Right ventricle myocardium inferior (tissue), 1 donor: ENCODE results near the gene ATG16L2. TPM values are rescaled to one million over a fixed set of nuclear protein-coding genes. Genes with fewer than 3 reads are reported as not detected.
"Not testable (repeated sequence)": the region's sequence is repeated elsewhere in the genome, so short reads cannot be mapped to it uniquely, and the experiment has no call there.

ENCODE experiments used
- ATAC-seq: fragments of 200-7000 bp; cut with Tn5 transposase; one replicate; pipeline ENCODE4 v1.9.1; 2020; ENCODE audit warnings: mild to moderate bottlenecking, moderate library complexity
- DNase-seq: peaks from one replicate; pipeline ENCODE4 v3.0.0; 2021; ENCODE audit errors: missing footprints
- intact Hi-C: fragments of 100-400 bp; cut with DNase I; formaldehyde crosslinking; loops from one replicate; pipeline ENCODE4 v1.11.0; 2022
- total RNA-seq: library from RNA; stranded (reverse); fragmentation: NEBNext Ultra II Directional; extraction: Animal tissue kit (Norgen Biotek cat#: 25700); gene quantifications from one replicate; pipeline ENCODE4 v1.2.1, GENCODE V29; 2021
- donor health status: DM: no; HTN: yes; CAD: no; lungs with severe emphysema.

Gene ATG16L2
- total RNA-seq, 1 donor from 2014 or later, result 16.5 TPM

GRCh38 chr11:72793076-72793424 is 21.2 kb upstream of the ATG16L2 start:
- intact Hi-C loops, result loop anchor here (1.0 kb wide), 1 partner anchor 68 kb away; no protein-coding TSS in a partner anchor
- DNase-seq (no peak), ATAC-seq (no peak)

GRCh38 chr11:72793425-72794367 is 20.5 kb upstream of the ATG16L2 start, which contains the start of gene STARD10:
Gene STARD10 (minus strand): TSS chr11:72794047. CDS start chr11:72781181, 12,866 bp downstream.
- intact Hi-C loops, result loop anchor here (1.0 kb wide), 1 partner anchor 68 kb away; no protein-coding TSS in a partner anchor
- peak; percentile 96 for ATAC-seq
- DNase-seq, result peak; percentile 98

GRCh38 chr11:72798361-72798760 is 15.8 kb upstream of the ATG16L2 start:
- DNase-seq, result no peak
- ATAC-seq, result no peak
- intact Hi-C loops, result no loop called here

- ATAC-seq, result no peak
- no peak for DNase-seq
- intact Hi-C loops, result no loop called here
Observed at GRCh38 chr11:72799441-72799840, 14.8 kb upstream of the ATG16L2 start.

- intact Hi-C loops, result no loop called here
- DNase-seq (no peak), ATAC-seq (no peak)
Observed at GRCh38 chr11:72802822-72803221, 11.4 kb upstream of the ATG16L2 start.

GRCh38 chr11:72805216-72805615 is 9.0 kb upstream of the ATG16L2 start:
- no peak for DNase-seq
- no peak for ATAC-seq
- intact Hi-C loops, result no loop called here

- DNase-seq, intact Hi-C loops, ATAC-seq: not testable (repeated sequence)
Observed at GRCh38 chr11:72806378-72806777, 7.8 kb upstream of the ATG16L2 start.

GRCh38 chr11:72807021-72807693 is 7.1 kb upstream of the ATG16L2 start:
- DNase-seq, result no peak
- intact Hi-C loops, result no loop called here
- ATAC-seq, result peak; percentile 29

GRCh38 chr11:72807792-72808191 is 6.4 kb upstream of the ATG16L2 start:
- ATAC-seq, result peak; percentile 56
- intact Hi-C loops, result no loop called here
- DNase-seq, result no peak

- ATAC-seq (no peak), DNase-seq (no peak)
- intact Hi-C loops, result no loop called here
Observed at GRCh38 chr11:72808331-72808798, 5.8 kb upstream of the ATG16L2 start.

- intact Hi-C loops, DNase-seq, ATAC-seq: not testable (repeated sequence)
Observed at GRCh38 chr11:72811686-72812085, 2.5 kb upstream of the ATG16L2 start.

- intact Hi-C loops, result no loop called here
- DNase-seq, result no peak
- no peak for ATAC-seq
Observed at GRCh38 chr11:72812604-72812966, 1.6 kb upstream of the ATG16L2 start.

GRCh38 chr11:72812967-72813739 is 1.1 kb upstream of the ATG16L2 start:
- intact Hi-C loops, result no loop called here
- DNase-seq (peak; percentile 81), ATAC-seq (peak; percentile 11)

- intact Hi-C loops, result no loop called here
- DNase-seq (peak; percentile 95), ATAC-seq (peak; percentile 87)
Observed at GRCh38 chr11:72813740-72814285, 398 bp upstream of the ATG16L2 start.

- DNase-seq (no peak), ATAC-seq (no peak)
- intact Hi-C loops, result no loop called here
Observed at GRCh38 chr11:72815110-72815618, 953 bp downstream of the ATG16L2 start.

- no peak for DNase-seq
Observed at GRCh38 chr11:72816404-72816990, 2.3 kb downstream of the ATG16L2 start.

GRCh38 chr11:72817966-72818365 is 3.8 kb downstream of the ATG16L2 start:
- DNase-seq (no peak), ATAC-seq (no peak)
- intact Hi-C loops, result no loop called here

More at GRCh38 chr11:72816404-72816990, 2.3 kb downstream of the ATG16L2 start:
- intact Hi-C loops, result no loop called here
- ATAC-seq, result no peak

GRCh38 chr11:72818971-72819370 is 4.8 kb downstream of the ATG16L2 start:
- ATAC-seq (no peak), DNase-seq (no peak)
- intact Hi-C loops, result no loop called here
